AG04449 (cell line): ENCODE measurements around the gene VPS13D.

Source experiments
- CTCF ChIA-PET: fragments of 350-600 bp; formaldehyde crosslinking; extraction: SDS; loops from one replicate; lab custom pipeline; 2021; ENCODE audit warnings: antibody characterized with exemption; lab: Yijun Ruan, JAX
- POLR2A ChIA-PET: fragments of 400-600, 350-600 bp; formaldehyde crosslinking; extraction: SDS; loops from one replicate; lab custom pipeline; 2020; ENCODE audit warnings: antibody characterized with exemption, inconsistent platforms; lab: Yijun Ruan, JAX
- DNase-seq: peaks from one replicate; pipeline ENCODE4 v3.0.0-alpha.2; 2010; ENCODE audit warnings: low read depth, low spot score
- H3K4me3 ChIP-seq: 2 replicates; pipeline ENCODE4 v1.5.1; 2011; ENCODE audit warnings: low read depth, mild to moderate bottlenecking, control low read depth, low read length
- CTCF ChIP-seq: IDR thresholded peaks from one replicate; pipeline ENCODE4 v1.5.1; 2011; ENCODE audit warnings: mild to moderate bottlenecking, moderate library complexity, low read length, control low read depth, inconsistent platforms; ENCODE audit not compliant: insufficient read depth; ENCODE audit errors: missing control alignments

Gene VPS13D

GRCh38 chr1:12402159-12402673 is 172.4 kb downstream of the VPS13D start:
- CTCF ChIA-PET = interaction anchor here (0.5 to 1.2 kb wide), 3 partner anchors 18 to 244 kb away, joined by 3 read pairs; no protein-coding TSS in a partner anchor

GRCh38 chr1:12402842-12403241 is 173.0 kb downstream of the VPS13D start:
- H3K4me3 ChIP-seq = no peak overlapping the region
- POLR2A ChIA-PET = no interaction called here
- CTCF ChIA-PET = interaction anchor here (2.5 kb wide), 1 partner anchor 218 kb away, joined by 8 read pairs; no protein-coding TSS in a partner anchor
- no peak for DNase-seq
- no peak for TF ChIP-seq CTCF

More at GRCh38 chr1:12402159-12402673, 172.4 kb downstream of the VPS13D start:
- no peak overlapping the region for H3K4me3 ChIP-seq
- TF ChIP-seq CTCF = no peak
- DNase-seq = no peak
- POLR2A ChIA-PET = no interaction called here

- DNase-seq = no peak
- CTCF ChIA-PET = interaction anchor here (2.5 kb wide), 1 partner anchor 216 kb away, joined by 8 read pairs; no protein-coding TSS in a partner anchor
- no peak overlapping the region for H3K4me3 ChIP-seq
- TF ChIP-seq CTCF = no peak
- POLR2A ChIA-PET = no interaction called here
Observed at GRCh38 chr1:12404918-12405317, 175.1 kb downstream of the VPS13D start.

GRCh38 chr1:12405325-12406210 is 175.7 kb downstream of the VPS13D start:
- ChIA-PET CTCF (interaction anchor here (0.9 to 5.0 kb wide), 3 partner anchors 10 to 213 kb away, joined by 3 to 71 read pairs (median 3); partner anchors contain the start of gene DHRS3), POLR2A (interaction anchor here (1.0 kb wide), 1 partner anchor 215 kb away, joined by 4 read pairs; no protein-coding TSS in a partner anchor)
- TF ChIP-seq CTCF = no peak
- H3K4me3 ChIP-seq = no peak overlapping the region
- no peak for DNase-seq

- ChIA-PET CTCF (interaction anchor here (0.8 to 5.0 kb wide), 20 partner anchors 10 to 252 kb away, joined by 3 to 71 read pairs (median 4); partner anchors contain the start of gene DHRS3), POLR2A (interaction anchor here (1.0 kb wide), 1 partner anchor 214 kb away, joined by 4 read pairs; no protein-coding TSS in a partner anchor)
- TF ChIP-seq CTCF = no peak
- DNase-seq = no peak
- H3K4me3 ChIP-seq = no peak overlapping the region
Observed at GRCh38 chr1:12406211-12407021, 176.6 kb downstream of the VPS13D start.
